H1 (cell line): ENCODE measurements around the gene DHCR24.
"Not testable (repeated sequence)": the region's sequence is repeated elsewhere in the genome, so short reads cannot be mapped to it uniquely, and the experiment has no call there.

ENCODE experiments used
- CBX5 ChIP-seq: fragments of 300-800, 300-1000 bp; sonication (generic); IDR thresholded peaks from 2 replicates; pipeline ENCODE4 v1.7.1; 2016; ENCODE audit warnings: antibody characterized with exemption, low read length, low read depth
- CHD2 ChIP-seq: IDR thresholded peaks from 2 replicates; pipeline ENCODE4 v1.6.1; 2012; ENCODE audit warnings: low read length, improper control_type of control experiment
- CTCF ChIP-seq, 3 experiments: IDR thresholded peaks; 1 replicate in 2 of 3; 2 replicates in 1 of 3; pipeline versions ENCODE4 v1.5.1 to v1.6.1; 2011; ENCODE audit warnings: low read length in 3 of 3, mild to moderate bottlenecking in 3 of 3, inconsistent platforms in 2 of 3, low read depth in 1 of 3, moderate library complexity in 1 of 3; ENCODE audit not compliant: insufficient read depth in 1 of 3; ENCODE audit errors: control extremely low read depth in 1 of 3
- EP300 ChIP-seq, 2 experiments: IDR thresholded peaks; 1 replicate in 1 of 2; 2 replicates in 1 of 2; pipeline ENCODE4 v1.6.1; 2011 to 2012; ENCODE audit warnings: low read depth in 2 of 2, low read length in 2 of 2, mild to moderate bottlenecking in 2 of 2, borderline replicate concordance in 1 of 2, inconsistent platforms in 1 of 2, moderate library complexity in 1 of 2
- EZH2 ChIP-seq: fragments of 200-600 bp; sonication (generic); IDR thresholded peaks from 2 replicates; pipeline ENCODE4 v1.7.1; 2012; ENCODE audit warnings: low read depth, mild to moderate bottlenecking, moderate library complexity, low read length, inconsistent platforms; ENCODE audit not compliant: severe bottlenecking
- HDAC2 ChIP-seq, 2 experiments: fragments of 300-600 bp in 1 of 2; sonication (generic) in 1 of 2; IDR thresholded peaks; 2 replicates each; pipeline ENCODE4 v1.6.1; 2011 to 2012; ENCODE audit warnings: low read depth in 2 of 2, low read length in 2 of 2, mild to moderate bottlenecking in 2 of 2, moderate library complexity in 2 of 2, borderline replicate concordance in 1 of 2, inconsistent platforms in 1 of 2
- MAX ChIP-seq: IDR thresholded peaks from 2 replicates; pipeline ENCODE4 v1.6.1; 2012; ENCODE audit warnings: inconsistent platforms
- PHF8 ChIP-seq: fragments of 200-600 bp; sonication (generic); conservative IDR thresholded peaks from 2 replicates; pipeline ENCODE4 v1.7.1; 2012; ENCODE audit warnings: low read depth, mild to moderate bottlenecking, inconsistent platforms, low read length, moderate library complexity
- POLR2A ChIP-seq, 2 experiments: IDR thresholded peaks; 1 replicate in 1 of 2; 2 replicates in 1 of 2; pipeline ENCODE4 v1.6.1; 2011; ENCODE audit warnings: low read depth in 2 of 2, low read length in 2 of 2, mild to moderate bottlenecking in 2 of 2; ENCODE audit errors: control extremely low read depth in 1 of 2
- POLR2AphosphoS5 ChIP-seq: IDR thresholded peaks from 2 replicates; pipeline ENCODE4 v1.6.1; 2011; ENCODE audit warnings: low read depth, low read length
- POU5F1 ChIP-seq: IDR thresholded peaks from 2 replicates; pipeline ENCODE4 v1.6.1; 2011; ENCODE audit warnings: low read depth, mild to moderate bottlenecking, low read length, moderate library complexity
- RAD21 ChIP-seq, 2 experiments: IDR thresholded peaks in 1 of 2; conservative IDR thresholded peaks in 1 of 2; 2 replicates each; pipeline ENCODE4 v1.6.1; 2011; ENCODE audit warnings: low read depth in 2 of 2, low read length in 2 of 2, improper control_type of control experiment in 1 of 2, inconsistent platforms in 1 of 2, mild to moderate bottlenecking in 1 of 2, moderate library complexity in 1 of 2
- RFX5 ChIP-seq: IDR thresholded peaks from 2 replicates; pipeline ENCODE4 v1.6.1; 2011; ENCODE audit warnings: low read depth, low read length, improper control_type of control experiment, borderline replicate concordance

- TF ChIP-seq CTCF (IDR thresholded peaks at IDR 0.05; ENCODE audit: control extremely low read depth in 1 of 3, insufficient read depth in 1 of 3, low read depth in 1 of 3, low read length in 3 of 3); POLR2A (IDR thresholded peaks at IDR 0.05; ENCODE audit: control extremely low read depth in 1 of 2, low read depth in 2 of 2, low read length in 2 of 2); EZH2; HDAC2 (IDR thresholded peaks at IDR 0.05; ENCODE audit: borderline replicate concordance in 1 of 2, low read depth in 2 of 2, low read length in 2 of 2); RAD21 (IDR thresholded peaks at IDR 0.05 in 1 of 2, conservative IDR thresholded peaks at IDR 0.05 in 1 of 2; ENCODE audit: low read depth in 2 of 2, low read length in 2 of 2); POLR2AphosphoS5; PHF8; EP300 (IDR thresholded peaks at IDR 0.05; ENCODE audit: borderline replicate concordance in 1 of 2, low read depth in 2 of 2, low read length in 2 of 2); MAX; CHD2; RFX5; POU5F1; CBX5: not testable (repeated sequence)
Observed at GRCh38 chr1:54911076-54911475, 24.1 kb upstream of the DHCR24 start.
